ENCODE results near the gene GMDS.

- TF ChIP-seq, protein P1, sequence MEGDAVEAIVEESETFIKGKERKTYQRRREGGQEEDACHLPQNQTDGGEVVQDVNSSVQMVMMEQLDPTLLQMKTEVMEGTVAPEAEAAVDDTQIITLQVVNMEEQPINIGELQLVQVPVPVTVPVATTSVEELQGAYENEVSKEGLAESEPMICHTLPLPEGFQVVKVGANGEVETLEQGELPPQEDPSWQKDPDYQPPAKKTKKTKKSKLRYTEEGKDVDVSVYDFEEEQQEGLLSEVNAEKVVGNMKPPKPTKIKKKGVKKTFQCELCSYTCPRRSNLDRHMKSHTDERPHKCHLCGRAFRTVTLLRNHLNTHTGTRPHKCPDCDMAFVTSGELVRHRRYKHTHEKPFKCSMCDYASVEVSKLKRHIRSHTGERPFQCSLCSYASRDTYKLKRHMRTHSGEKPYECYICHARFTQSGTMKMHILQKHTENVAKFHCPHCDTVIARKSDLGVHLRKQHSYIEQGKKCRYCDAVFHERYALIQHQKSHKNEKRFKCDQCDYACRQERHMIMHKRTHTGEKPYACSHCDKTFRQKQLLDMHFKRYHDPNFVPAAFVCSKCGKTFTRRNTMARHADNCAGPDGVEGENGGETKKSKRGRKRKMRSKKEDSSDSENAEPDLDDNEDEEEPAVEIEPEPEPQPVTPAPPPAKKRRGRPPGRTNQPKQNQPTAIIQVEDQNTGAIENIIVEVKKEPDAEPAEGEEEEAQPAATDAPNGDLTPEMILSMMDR (conservative IDR thresholded peaks at IDR 0.05; ENCODE audit: low read length) = no peak
- no peak for TF ChIP-seq EZH2phosphoT487 (IDR thresholded peaks at IDR 0.05; ENCODE audit: borderline replicate concordance)
These were observed 658.4 kb downstream of the GMDS start for GRCh38 chr6:1586861-1587450.

All from Loucy (cell line).